Upper lobe of right lung (tissue), 1 donor: Measurements from ENCODE around the gene GTSE1. TPM values are rescaled to one million over a fixed set of nuclear protein-coding genes. Genes with fewer than 3 reads are reported as not detected.

Experiments used
- ATAC-seq: fragments of 200-7000 bp; cut with Tn5 transposase; one replicate; pipeline ENCODE4 v1.9.1; 2020; ENCODE audit warnings: mild to moderate bottlenecking, moderate library complexity
- DNase-seq: peaks from one replicate; pipeline ENCODE4 v3.0.0-alpha.2; 2020
- H3K27ac ChIP-seq: fragments of 200-600 bp; one replicate; pipeline ENCODE4 v1.8.0; 2022
- H3K27me3 ChIP-seq: fragments of 200-600 bp; one replicate; pipeline ENCODE4 v1.8.0; 2022; ENCODE audit warnings: mild to moderate bottlenecking
- H3K36me3 ChIP-seq: fragments of 200-600 bp; one replicate; pipeline ENCODE4 v1.8.0; 2022
- H3K4me1 ChIP-seq: fragments of 200-600 bp; one replicate; pipeline ENCODE4 v1.8.0; 2022
- H3K4me3 ChIP-seq: fragments of 200-600 bp; one replicate; pipeline ENCODE4 v1.8.0; 2022; ENCODE audit warnings: mild to moderate bottlenecking
- H3K9me3 ChIP-seq: fragments of 200-600 bp; one replicate; pipeline ENCODE4 v1.8.0; 2022
- CTCF ChIP-seq: fragments of 200-600 bp; IDR thresholded peaks from one replicate; pipeline ENCODE4 v1.8.0; 2022; ENCODE audit warnings: antibody characterized with exemption
- intact Hi-C: fragments of 100-400 bp; cut with DNase I; formaldehyde crosslinking; loops from one replicate; pipeline ENCODE4 v1.11.0; 2022
- total RNA-seq: library from RNA; stranded (reverse); fragmentation: NEBNext Ultra II Directional; extraction: Animal tissue kit (Norgen Biotek cat#: 25700); gene quantifications from one replicate; pipeline ENCODE4 v1.2.1, GENCODE V29; 2021
- donor health status: DM: no; HTN: yes; CAD: no; lungs with severe emphysema.

The GTSE1 gene
- total RNA-seq, 1 donor from 2014 or later, result 0.43 TPM

DNA sequence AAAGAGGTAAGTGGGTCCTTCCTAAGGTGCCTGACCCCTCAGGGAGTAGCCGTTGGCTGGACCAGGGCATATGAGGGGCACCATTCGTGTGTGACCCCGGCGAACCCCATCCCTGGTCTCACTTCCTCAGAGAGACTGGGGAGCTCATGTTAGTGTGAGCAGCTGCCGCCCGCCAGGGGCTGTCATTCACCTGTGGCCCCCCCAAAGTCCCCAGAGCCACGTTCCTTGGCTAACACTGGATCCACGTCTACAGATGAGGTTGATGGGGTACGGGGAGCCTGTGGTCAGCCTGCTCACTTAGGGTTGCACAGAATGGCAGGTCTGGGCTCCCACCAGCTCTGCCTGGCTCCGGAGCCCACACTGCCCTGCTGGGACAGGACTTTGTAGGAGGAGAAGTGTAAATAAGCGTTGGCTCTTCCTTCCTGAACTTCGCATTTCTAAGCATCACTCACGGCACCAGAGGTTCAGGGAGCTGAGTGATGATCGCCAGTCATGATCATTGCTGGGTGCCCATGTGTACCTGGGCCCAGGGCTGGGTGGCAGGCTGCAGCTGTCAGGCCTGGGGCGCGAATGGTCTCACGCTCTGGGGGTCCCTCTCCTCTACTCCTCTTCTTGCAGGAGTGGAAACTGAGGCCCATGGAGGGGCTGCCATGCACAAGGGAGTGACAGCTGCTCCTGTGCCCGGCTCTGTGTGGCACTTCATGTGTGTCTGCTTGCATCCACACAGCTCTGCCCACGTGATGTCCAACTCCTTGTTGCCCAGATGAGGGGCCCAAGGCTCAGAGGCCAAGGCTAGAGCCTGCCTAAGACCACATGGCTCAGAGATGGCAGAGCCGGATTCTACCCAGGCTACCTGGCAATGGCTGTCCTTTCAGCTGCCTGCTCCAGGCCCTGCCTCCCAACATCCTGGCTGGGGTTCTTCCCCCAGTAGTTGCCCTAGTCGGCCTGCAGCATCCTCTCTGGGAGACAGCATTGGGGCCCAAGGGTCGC is 17.7 kb upstream of the GTSE1 start:
- no peak overlapping the region for H3K27ac ChIP-seq
- intact Hi-C loops, result no loop called here
- no peak for TF ChIP-seq CTCF
- no peaks in the 10 kb centered on the region for H3K27me3 ChIP-seq
- no peak overlapping the region for H3K4me3 ChIP-seq
- no peak for ATAC-seq
- peaks cover 94% of the 10 kb centered on the region for H3K36me3 ChIP-seq
- DNase-seq, result no peak
- no peaks in the 10 kb centered on the region for H3K9me3 ChIP-seq
- no peaks in the 10 kb centered on the region for H3K4me1 ChIP-seq

DNA sequence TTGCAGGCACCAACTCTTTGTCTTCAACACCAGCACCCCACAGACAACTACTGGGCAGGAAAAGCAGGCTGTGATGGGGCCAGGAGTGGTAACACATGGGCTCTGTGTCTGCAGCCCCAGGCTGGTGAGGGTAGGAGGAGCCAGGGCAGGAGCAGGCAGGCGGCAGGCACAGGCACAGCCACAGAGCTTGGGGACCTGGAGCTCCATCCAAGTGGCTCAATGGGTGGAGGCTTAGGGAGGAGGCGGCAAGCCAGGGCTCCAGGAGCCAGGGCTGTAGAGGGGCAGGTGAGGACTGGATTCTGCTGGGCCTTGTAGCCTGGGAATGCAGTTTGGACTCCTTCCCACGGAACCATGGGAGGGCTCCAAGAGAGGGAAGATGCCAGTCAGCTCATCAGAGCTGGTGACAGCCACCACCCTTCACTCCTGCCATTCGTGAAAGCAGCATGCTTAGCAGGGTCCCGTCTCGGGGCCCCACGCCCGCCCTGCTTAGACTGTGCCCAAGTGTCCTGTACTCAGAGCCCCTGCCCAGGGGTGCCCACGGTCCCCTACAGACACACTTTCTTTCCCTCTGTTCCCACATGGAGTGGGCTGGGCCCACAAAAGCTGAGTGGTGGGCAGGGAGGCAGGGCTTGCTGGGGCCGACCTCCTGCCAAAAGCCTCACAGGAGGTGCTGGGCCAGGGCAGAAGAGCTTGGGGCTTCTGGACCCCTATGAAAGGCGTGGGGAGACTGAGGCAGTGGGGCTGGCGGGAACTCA is 16.4 kb upstream of the GTSE1 start:
- ATAC-seq (no peak), DNase-seq (no peak)
- no peaks in the 10 kb centered on the region for H3K4me1 ChIP-seq
- H3K27me3 ChIP-seq, result no peaks in the 10 kb centered on the region
- H3K27ac ChIP-seq, result no peak overlapping the region
- intact Hi-C loops, result no loop called here
- TF ChIP-seq CTCF, result no peak
- no peak overlapping the region for H3K4me3 ChIP-seq
- H3K9me3 ChIP-seq, result no peaks in the 10 kb centered on the region
- peaks cover 94% of the 10 kb centered on the region for H3K36me3 ChIP-seq

- Histone ChIP-seq H3K4me1 (no peaks in the 10 kb centered on the region), H3K4me3 (no peak overlapping the region), H3K27ac (no peak overlapping the region), H3K36me3 (peaks cover 91% of the 10 kb centered on the region), H3K9me3 (no peaks in the 10 kb centered on the region), H3K27me3 (no peaks in the 10 kb centered on the region)
- DNase-seq, result peak; percentile 63
- intact Hi-C loops, result no loop called here
- ATAC-seq, result peak; percentile 61
- no peak for TF ChIP-seq CTCF
These were observed 15.6 kb upstream of the GTSE1 start for GRCh38 chr22:46280999-46281623.

DNA sequence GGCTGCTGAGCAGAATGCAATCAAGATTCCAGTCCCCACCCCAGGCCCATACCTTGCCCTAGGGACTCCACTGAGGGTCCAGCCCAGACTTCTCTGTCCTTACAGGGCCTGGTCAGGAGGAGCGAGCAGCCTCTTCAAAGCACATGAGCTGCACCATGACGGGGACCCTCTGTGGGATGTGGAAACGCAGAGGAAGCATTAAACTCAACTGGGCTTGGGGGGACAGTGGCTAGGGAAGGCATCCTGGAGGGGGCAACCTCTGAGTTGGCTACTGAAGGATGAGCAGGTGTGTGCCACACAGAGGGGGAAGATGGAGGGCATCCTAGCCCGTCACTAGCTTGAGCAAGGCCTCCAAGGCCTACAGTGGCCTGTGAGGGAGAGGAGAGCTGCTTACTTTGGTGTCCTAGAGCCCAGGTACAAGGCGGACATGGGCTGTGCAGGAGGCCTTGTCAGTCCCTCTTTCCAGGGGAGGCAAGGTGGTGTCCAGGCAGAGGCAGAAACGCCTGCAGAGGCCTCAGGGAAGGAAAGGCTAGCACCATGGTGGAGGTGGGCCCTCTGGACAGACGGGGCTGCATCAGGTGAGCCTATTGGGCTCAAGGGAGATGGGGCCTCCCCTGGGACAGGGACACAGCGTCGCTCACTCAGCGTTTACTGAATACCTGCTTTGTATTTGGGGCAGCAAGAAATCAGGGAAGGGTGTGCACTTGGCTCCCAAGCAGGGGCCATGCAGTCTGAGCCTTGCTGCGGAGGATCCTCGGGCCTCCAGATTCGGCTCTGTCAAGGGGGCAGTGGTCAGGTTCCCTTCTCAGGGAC is 14.6 kb upstream of the GTSE1 start:
- H3K27ac ChIP-seq, result no peak overlapping the region
- ATAC-seq, result no peak
- H3K9me3 ChIP-seq, result no peaks in the 10 kb centered on the region
- H3K4me1 ChIP-seq, result no peaks in the 10 kb centered on the region
- H3K4me3 ChIP-seq, result no peak overlapping the region
- intact Hi-C loops, result no loop called here
- H3K36me3 ChIP-seq, result peaks cover 94% of the 10 kb centered on the region
- no peak for DNase-seq
- H3K27me3 ChIP-seq, result no peaks in the 10 kb centered on the region
- no peak for TF ChIP-seq CTCF

DNA sequence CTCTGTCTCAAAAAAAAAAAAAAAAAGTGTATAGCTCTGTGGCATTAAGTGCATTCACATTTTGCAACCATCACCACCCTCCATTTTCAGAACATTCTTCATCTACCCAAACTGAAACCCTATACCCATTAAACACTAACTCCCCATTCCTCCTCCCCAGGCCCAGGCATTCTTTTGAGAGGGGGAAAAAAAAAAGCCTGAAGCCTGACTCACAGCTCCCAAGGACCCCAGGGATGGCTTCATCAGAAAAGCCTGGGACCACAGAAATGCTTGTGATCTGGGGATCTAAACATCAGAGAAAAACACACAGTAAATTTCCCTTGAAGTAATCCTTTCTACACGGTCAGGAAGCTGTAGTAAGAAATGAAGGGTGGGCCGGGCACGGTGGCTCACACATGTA is 10.7 kb upstream of the GTSE1 start:
- peaks cover 12% of the 10 kb centered on the region for H3K4me1 ChIP-seq
- intact Hi-C loops, result no loop called here
- no peak overlapping the region for H3K27ac ChIP-seq
- no peaks in the 10 kb centered on the region for H3K9me3 ChIP-seq
- TF ChIP-seq CTCF, result no peak
- no peak for ATAC-seq
- H3K27me3 ChIP-seq, result no peaks in the 10 kb centered on the region
- no peak overlapping the region for H3K4me3 ChIP-seq
- no peak for DNase-seq
- peaks cover 57% of the 10 kb centered on the region for H3K36me3 ChIP-seq
